ENCODE results near the gene IRF2.
"Not testable (repeated sequence)": the region's sequence is repeated elsewhere in the genome, so short reads cannot be mapped to it uniquely, and the experiment has no call there.

The IRF2 gene

DNA sequence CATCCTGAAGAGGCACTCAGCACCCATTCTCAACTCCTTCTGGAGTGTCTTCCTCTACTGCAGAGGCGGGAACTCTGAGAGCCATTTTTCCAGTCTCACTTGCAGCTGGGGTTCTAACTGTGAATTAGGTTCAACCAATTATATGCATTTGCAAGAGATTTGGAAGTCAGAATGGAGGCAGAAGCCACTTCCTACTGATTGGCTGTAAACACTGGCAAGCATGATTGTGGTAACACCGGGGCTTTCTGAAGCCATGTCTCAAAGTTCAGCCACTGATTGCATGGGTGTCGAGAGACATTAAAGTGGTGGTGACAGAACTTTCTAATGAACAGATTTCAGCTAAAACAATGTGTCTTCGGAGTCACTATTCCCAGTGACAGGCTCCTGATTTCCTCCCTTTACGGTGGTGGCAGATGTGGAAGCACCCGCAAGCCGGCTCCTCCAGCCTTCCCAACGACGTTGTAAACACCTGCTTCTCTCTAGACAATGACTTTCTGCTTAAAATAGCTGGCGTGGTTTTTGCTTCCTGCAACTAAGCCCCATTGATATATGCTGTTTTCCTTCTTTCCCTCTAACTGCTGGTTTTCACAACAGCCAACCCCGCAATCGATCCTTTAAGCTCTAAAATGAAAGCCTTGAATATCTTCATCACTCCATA, 92.0 kb downstream of the IRF2 start:
- H3K79me2 ChIP-seq (ENCODE audit: insufficient read depth, low read length): no peaks in the 10 kb centered on the region
- H3K27me3 ChIP-seq (ENCODE audit: insufficient read depth, low read length, poor library complexity): no peaks in the 10 kb centered on the region
- peak overlapping the region; percentile 66 for H3K4me2 ChIP-seq (ENCODE audit: insufficient read depth, low read length)
- TF ChIP-seq, protein P1, sequence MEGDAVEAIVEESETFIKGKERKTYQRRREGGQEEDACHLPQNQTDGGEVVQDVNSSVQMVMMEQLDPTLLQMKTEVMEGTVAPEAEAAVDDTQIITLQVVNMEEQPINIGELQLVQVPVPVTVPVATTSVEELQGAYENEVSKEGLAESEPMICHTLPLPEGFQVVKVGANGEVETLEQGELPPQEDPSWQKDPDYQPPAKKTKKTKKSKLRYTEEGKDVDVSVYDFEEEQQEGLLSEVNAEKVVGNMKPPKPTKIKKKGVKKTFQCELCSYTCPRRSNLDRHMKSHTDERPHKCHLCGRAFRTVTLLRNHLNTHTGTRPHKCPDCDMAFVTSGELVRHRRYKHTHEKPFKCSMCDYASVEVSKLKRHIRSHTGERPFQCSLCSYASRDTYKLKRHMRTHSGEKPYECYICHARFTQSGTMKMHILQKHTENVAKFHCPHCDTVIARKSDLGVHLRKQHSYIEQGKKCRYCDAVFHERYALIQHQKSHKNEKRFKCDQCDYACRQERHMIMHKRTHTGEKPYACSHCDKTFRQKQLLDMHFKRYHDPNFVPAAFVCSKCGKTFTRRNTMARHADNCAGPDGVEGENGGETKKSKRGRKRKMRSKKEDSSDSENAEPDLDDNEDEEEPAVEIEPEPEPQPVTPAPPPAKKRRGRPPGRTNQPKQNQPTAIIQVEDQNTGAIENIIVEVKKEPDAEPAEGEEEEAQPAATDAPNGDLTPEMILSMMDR (IDR thresholded peaks at IDR 0.05; ENCODE audit: borderline replicate concordance, extremely low read depth, low read length, poor library complexity, severe bottlenecking): no peak
- TF ChIP-seq EZH2 (IDR thresholded peaks at IDR 0.05; ENCODE audit: borderline replicate concordance, low read depth, low read length, severe bottlenecking): no peak
- H3K9me3 ChIP-seq (ENCODE audit: insufficient read depth, low read length, severe bottlenecking): no peaks in the 10 kb centered on the region
- peak overlapping the region; percentile 25; the same call in 1 of the 2 replicates for H3K9ac ChIP-seq (ENCODE audit: low read depth, low read length)
- H2AFZ ChIP-seq (ENCODE audit: low read depth, low read length): peak overlapping the region; percentile 60
- peak overlapping the region; percentile 70 for H3K27ac ChIP-seq (ENCODE audit: low read length)
- H3K4me1 ChIP-seq (ENCODE audit: insufficient read depth, low read length): peaks cover 37% of the 10 kb centered on the region
- peaks cover 5% of the 10 kb centered on the region; the same call in 1 of the 2 replicates for H3K36me3 ChIP-seq (ENCODE audit: insufficient read depth, low read length)
- ATAC-seq (ENCODE audit: insufficient read depth, low read depth): peak; percentile 61
- peaks cover 10% of the 10 kb centered on the region; the same call in 1 of the 2 replicates for H4K20me1 ChIP-seq (ENCODE audit: insufficient read depth, low read length)
- H3K4me3 ChIP-seq (ENCODE audit: low read depth in 1 of 2, low read length in 2 of 2): peak overlapping the region in 1 of 2 experiments; percentile 47; a peak in 2 of 4 replicates
- peak; percentile 46 for DNase-seq

DNA sequence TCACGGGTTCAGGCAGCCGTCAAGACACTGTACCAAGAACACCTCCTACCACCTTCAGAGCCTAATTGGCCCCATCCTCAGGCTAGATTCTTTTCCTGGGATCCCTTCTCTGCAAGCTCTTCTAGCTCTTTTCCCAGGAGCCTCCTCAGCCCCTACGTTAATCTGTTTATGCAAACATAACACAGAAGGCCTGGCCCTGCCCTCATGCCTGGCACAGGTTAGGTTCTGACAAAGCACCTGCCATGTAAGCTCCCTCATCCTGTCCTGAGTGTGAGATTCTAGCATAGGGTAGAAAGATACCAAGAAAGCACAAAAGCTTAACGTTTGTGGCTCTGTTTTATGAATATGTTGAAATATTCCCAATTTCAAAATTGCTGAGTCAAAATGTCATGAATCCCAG, 93.6 kb downstream of the IRF2 start:
- H3K27me3 ChIP-seq (ENCODE audit: insufficient read depth, low read length, poor library complexity): no peaks in the 10 kb centered on the region
- no peak overlapping the region for H2AFZ ChIP-seq (ENCODE audit: low read depth, low read length)
- ATAC-seq (ENCODE audit: insufficient read depth, low read depth) (no peak), DNase-seq (no peak)
- no peaks in the 10 kb centered on the region for H3K36me3 ChIP-seq (ENCODE audit: insufficient read depth, low read length)
- peaks cover 37% of the 10 kb centered on the region for H3K4me1 ChIP-seq (ENCODE audit: insufficient read depth, low read length)
- H3K9ac ChIP-seq (ENCODE audit: low read depth, low read length): no peak overlapping the region
- TF ChIP-seq EZH2 (IDR thresholded peaks at IDR 0.05; ENCODE audit: borderline replicate concordance, low read depth, low read length, severe bottlenecking): no peak
- TF ChIP-seq, protein P1 (IDR thresholded peaks at IDR 0.05; ENCODE audit: borderline replicate concordance, extremely low read depth, low read length, poor library complexity, severe bottlenecking): no peak
- H3K79me2 ChIP-seq (ENCODE audit: insufficient read depth, low read length): no peaks in the 10 kb centered on the region
- H3K4me3 ChIP-seq (ENCODE audit: low read depth in 1 of 2, low read length in 2 of 2): no peak overlapping the region
- H3K9me3 ChIP-seq (ENCODE audit: insufficient read depth, low read length, severe bottlenecking): no peaks in the 10 kb centered on the region
- no peak overlapping the region for H3K4me2 ChIP-seq (ENCODE audit: insufficient read depth, low read length)
- H3K27ac ChIP-seq (ENCODE audit: low read length): no peak overlapping the region
- peaks cover 9% of the 10 kb centered on the region; the same call in 1 of the 2 replicates for H4K20me1 ChIP-seq (ENCODE audit: insufficient read depth, low read length)

DNA sequence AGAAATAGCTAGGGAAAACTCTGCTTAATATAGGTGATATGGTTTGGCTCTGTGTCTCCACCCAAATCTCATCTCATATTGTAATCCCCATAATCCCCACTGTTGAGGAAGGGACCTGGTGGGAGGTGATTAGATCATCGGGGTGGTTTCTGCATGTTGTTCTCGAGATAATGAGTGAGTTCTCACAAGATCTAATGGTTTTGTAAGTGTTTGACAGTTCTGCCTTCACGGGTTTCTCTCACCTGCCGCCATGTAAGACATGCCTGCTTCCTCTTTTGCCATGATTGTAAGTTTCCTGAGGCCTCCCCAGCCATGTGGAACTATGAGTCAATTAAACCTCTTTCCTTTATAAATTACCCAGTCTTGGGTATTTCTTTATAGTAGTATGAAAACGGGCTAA, 94.1 kb downstream of the IRF2 start:
- not testable (repeated sequence) for H3K9ac ChIP-seq (ENCODE audit: low read depth, low read length); H3K36me3 ChIP-seq (ENCODE audit: insufficient read depth, low read length); DNase-seq; H3K4me3 ChIP-seq (ENCODE audit: low read depth in 1 of 2, low read length in 2 of 2); H3K27ac ChIP-seq (ENCODE audit: low read length); H2AFZ ChIP-seq (ENCODE audit: low read depth, low read length); H4K20me1 ChIP-seq (ENCODE audit: insufficient read depth, low read length); H3K79me2 ChIP-seq (ENCODE audit: insufficient read depth, low read length); ATAC-seq (ENCODE audit: insufficient read depth, low read depth); H3K9me3 ChIP-seq (ENCODE audit: insufficient read depth, low read length, severe bottlenecking); H3K27me3 ChIP-seq (ENCODE audit: insufficient read depth, low read length, poor library complexity); H3K4me2 ChIP-seq (ENCODE audit: insufficient read depth, low read length)
- peaks cover 37% of the 10 kb centered on the region for H3K4me1 ChIP-seq (ENCODE audit: insufficient read depth, low read length)

DNA sequence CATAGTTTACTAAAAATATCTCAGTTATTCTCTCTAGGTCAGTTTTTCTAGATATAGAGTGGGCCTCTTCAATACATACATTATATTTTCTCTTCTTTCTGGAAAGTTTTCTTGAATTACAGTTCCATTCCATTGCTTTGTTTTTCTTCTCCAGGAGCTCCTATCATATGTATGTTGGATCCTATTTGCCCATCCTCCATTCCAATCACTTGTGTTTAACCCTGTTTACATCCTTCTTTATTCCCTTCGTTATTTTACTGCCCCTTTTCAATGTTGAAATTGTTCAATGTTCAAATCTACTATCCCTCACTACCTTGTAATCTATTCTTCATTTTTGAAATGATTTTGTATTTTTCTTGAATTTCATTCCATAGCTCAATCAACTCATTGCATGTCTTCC, 97.4 kb downstream of the IRF2 start:
- no peaks in the 10 kb centered on the region for H3K36me3 ChIP-seq (ENCODE audit: insufficient read depth, low read length)
- no peaks in the 10 kb centered on the region for H3K27me3 ChIP-seq (ENCODE audit: insufficient read depth, low read length, poor library complexity)
- no peaks in the 10 kb centered on the region for H3K79me2 ChIP-seq (ENCODE audit: insufficient read depth, low read length)
- no peaks in the 10 kb centered on the region for H4K20me1 ChIP-seq (ENCODE audit: insufficient read depth, low read length)
- no peak overlapping the region for H2AFZ ChIP-seq (ENCODE audit: low read depth, low read length)
- no peak overlapping the region for H3K9ac ChIP-seq (ENCODE audit: low read depth, low read length)
- H3K4me2 ChIP-seq (ENCODE audit: insufficient read depth, low read length): no peak overlapping the region
- ATAC-seq (ENCODE audit: insufficient read depth, low read depth) (no peak), DNase-seq (no peak)
- no peak overlapping the region for H3K27ac ChIP-seq (ENCODE audit: low read length)
- TF ChIP-seq, protein P1 (IDR thresholded peaks at IDR 0.05; ENCODE audit: borderline replicate concordance, extremely low read depth, low read length, poor library complexity, severe bottlenecking): no peak
- no peak for TF ChIP-seq EZH2 (IDR thresholded peaks at IDR 0.05; ENCODE audit: borderline replicate concordance, low read depth, low read length, severe bottlenecking)
- no peaks in the 10 kb centered on the region for H3K9me3 ChIP-seq (ENCODE audit: insufficient read depth, low read length, severe bottlenecking)
- no peak overlapping the region for H3K4me3 ChIP-seq (ENCODE audit: low read depth in 1 of 2, low read length in 2 of 2)
- peaks cover 5% of the 10 kb centered on the region for H3K4me1 ChIP-seq (ENCODE audit: insufficient read depth, low read length)

All from DND-41 (cell line).